Stomach (tissue), 9 donors: ENCODE data around the gene FBXW7. TPM values are rescaled to one million over a fixed set of nuclear protein-coding genes. Genes with fewer than 3 reads are reported as not detected.

ENCODE experiments used
- DNase-seq, 2 donors: peaks; one replicate each; pipeline versions ENCODE4 v3.0.0 to v3.0.0-alpha.2; 2013 to 2019
- H3K27ac ChIP-seq, 5 donors: fragments of 200-600 bp in 4 of 5; sonication (generic) in 4 of 5; one replicate each; pipeline ENCODE4 v1.5.1; 2013 to 2019; ENCODE audit warnings: mild to moderate bottlenecking in 1 of 5, moderate library complexity in 1 of 5
- H3K27me3 ChIP-seq, 3 donors: fragments of 200-600 bp; sonication (generic); one replicate each; pipeline ENCODE4 v1.5.1; 2017 to 2019; ENCODE audit warnings: mixed run types in 1 of 3
- H3K36me3 ChIP-seq, 4 donors: fragments of 200-600 bp; sonication (generic); 1 replicate in 3 of 4; 2 replicates in 1 of 4; pipeline ENCODE4 v1.5.1; 2016 to 2019
- H3K4me1 ChIP-seq, 4 donors: fragments of 200-600 bp; sonication (generic); one replicate each; pipeline ENCODE4 v1.5.1; 2016 to 2019
- H3K4me3 ChIP-seq, 4 donors: fragments of 200-600 bp; sonication (generic) in 3 of 4; one replicate each; pipeline ENCODE4 v1.5.1; 2016 to 2019; ENCODE audit warnings: mild to moderate bottlenecking in 1 of 4
- H3K9me3 ChIP-seq, 4 donors: fragments of 200-600 bp; sonication (generic); one replicate each; pipeline ENCODE4 v1.5.1; 2016 to 2019
- EP300 ChIP-seq: sonication (generic); formaldehyde crosslinking; IDR thresholded peaks from one replicate; pipeline ENCODE4 v1.6.1; 2017; ENCODE audit warnings: antibody characterized with exemption
- POLR2A ChIP-seq, 4 donors: fragments of 450-650 bp; IDR thresholded peaks; one replicate each; pipeline ENCODE4 v1.6.1; 2016; ENCODE audit warnings: antibody characterized with exemption in 4 of 4, control low read depth in 2 of 4, mild to moderate bottlenecking in 1 of 4, moderate library complexity in 1 of 4
- POLR2AphosphoS5 ChIP-seq, 3 donors: sonication (generic); formaldehyde crosslinking; IDR thresholded peaks; one replicate each; pipeline ENCODE4 v1.6.1; 2016; ENCODE audit warnings: antibody characterized with exemption in 3 of 3
- WGBS, 5 donors: extraction: QIAGEN DNeasy Blood & Tissue Kit in 3 of 5; methylation state at CpG; one replicate each; pipeline versions ENCODE4 v1.1.5 to v1.1.7; 2013 to 2018; 5-methylcytosine and 5-hydroxymethylcytosine counted together
- intact Hi-C: fragments of 100-400 bp; cut with DNase I; formaldehyde crosslinking; loops from one replicate; pipeline ENCODE4 v1.15.1; 2023; ENCODE audit warnings: low total_unique reads
- polyA plus RNA-seq, 3 donors: library from polyadenylated mRNA; stranded (reverse); fragments of 200-250 nt; gene quantifications; one replicate each; pipeline ENCODE4 v1.2.3, GENCODE V29; 2013
- total RNA-seq, 5 donors: library from RNA; depleted of rRNA; stranded (reverse); fragments of >200 nt; gene quantifications; one replicate each; pipeline versions ENCODE4 v1.1.0 to v1.2.3, GENCODE V29; 2014 to 2016
- TF ChIP-seq, protein P1 (sequence below), 7 experiments: fragments of 450-650 bp in 4 of 7; fragments of 200-600 bp in 3 of 7; sonication (generic) in 3 of 7; IDR thresholded peaks; one replicate each; pipeline ENCODE4 v1.5.1; 2016 to 2019; ENCODE audit warnings: antibody characterized with exemption in 7 of 7, control low read depth in 2 of 7, mild to moderate bottlenecking in 1 of 7
- donor health status: healthy with polysubstance abuse.
- donor health status: Bipolar disorder and iron deficiency.
- donor health status: healthy.

The FBXW7 gene
- total and polyA plus RNA-seq, 8 donors = 8.7 to 119 (median 25.1) TPM

DNA sequence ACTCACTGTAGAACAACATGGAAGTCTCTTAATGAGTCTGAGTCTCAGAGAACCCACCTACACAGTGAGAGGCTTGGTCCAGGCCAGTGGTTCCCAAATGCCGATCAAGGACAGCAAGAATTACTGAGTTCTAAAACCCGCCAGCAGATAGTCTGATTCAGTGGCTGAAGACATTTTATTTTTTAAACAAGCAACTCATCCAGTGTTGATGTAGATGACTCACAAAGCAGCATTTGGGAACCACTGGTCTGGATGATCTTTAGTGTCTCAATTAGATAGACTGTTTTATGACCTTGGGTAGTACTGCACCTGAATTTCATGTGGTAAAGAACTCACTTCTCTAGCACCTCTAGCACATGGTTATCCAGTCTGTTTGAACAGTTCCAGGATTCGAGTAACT lies 193.6 kb downstream of the FBXW7 start:
- no peak overlapping the region for H3K27ac ChIP-seq
- no peaks in the 10 kb centered on the region for H3K9me3 ChIP-seq
- H3K36me3 ChIP-seq = peaks cover 3 to 36% (median 25%) of the 10 kb centered on the region in 4 donors
- DNase-seq = no peak
- WGBS, 5 donors = 90 to 95% (median 94%) methylated on average over 3 of the region's 3 CpGs
- no peaks in the 10 kb centered on the region for H3K27me3 ChIP-seq
- H3K4me1 ChIP-seq = no peaks in the 10 kb centered on the region
- intact Hi-C loops = no loop called here
- TF ChIP-seq EP300 (no peak), POLR2A (IDR thresholded peaks at IDR 0.05) (no peak), POLR2AphosphoS5 (IDR thresholded peaks at IDR 0.05) (no peak)
- TF ChIP-seq, protein P1, sequence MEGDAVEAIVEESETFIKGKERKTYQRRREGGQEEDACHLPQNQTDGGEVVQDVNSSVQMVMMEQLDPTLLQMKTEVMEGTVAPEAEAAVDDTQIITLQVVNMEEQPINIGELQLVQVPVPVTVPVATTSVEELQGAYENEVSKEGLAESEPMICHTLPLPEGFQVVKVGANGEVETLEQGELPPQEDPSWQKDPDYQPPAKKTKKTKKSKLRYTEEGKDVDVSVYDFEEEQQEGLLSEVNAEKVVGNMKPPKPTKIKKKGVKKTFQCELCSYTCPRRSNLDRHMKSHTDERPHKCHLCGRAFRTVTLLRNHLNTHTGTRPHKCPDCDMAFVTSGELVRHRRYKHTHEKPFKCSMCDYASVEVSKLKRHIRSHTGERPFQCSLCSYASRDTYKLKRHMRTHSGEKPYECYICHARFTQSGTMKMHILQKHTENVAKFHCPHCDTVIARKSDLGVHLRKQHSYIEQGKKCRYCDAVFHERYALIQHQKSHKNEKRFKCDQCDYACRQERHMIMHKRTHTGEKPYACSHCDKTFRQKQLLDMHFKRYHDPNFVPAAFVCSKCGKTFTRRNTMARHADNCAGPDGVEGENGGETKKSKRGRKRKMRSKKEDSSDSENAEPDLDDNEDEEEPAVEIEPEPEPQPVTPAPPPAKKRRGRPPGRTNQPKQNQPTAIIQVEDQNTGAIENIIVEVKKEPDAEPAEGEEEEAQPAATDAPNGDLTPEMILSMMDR (IDR thresholded peaks at IDR 0.05) = no peak
- no peak overlapping the region for H3K4me3 ChIP-seq

DNA sequence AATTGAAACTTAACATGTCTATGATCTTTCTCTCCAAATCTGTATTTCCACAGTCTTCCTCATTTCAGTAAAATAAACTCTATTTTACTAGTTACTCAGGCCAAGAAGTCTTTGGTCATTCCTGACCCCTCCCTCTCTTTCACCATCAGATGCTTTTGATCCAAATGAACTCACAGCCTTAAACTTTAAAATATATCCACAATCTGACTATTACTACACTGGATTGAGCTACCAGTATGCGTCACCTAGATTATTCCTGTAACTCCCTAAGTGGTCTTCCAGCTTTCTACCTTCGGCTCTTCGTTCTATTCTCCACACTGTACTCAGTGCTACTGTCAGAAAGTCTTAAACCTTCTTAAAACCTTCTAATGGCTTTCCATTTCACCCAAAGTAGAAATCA lies 195.1 kb downstream of the FBXW7 start:
- H3K27me3 ChIP-seq = no peaks in the 10 kb centered on the region
- intact Hi-C loops = no loop called here
- no peaks in the 10 kb centered on the region for H3K4me1 ChIP-seq
- no peak for DNase-seq
- H3K9me3 ChIP-seq = no peaks in the 10 kb centered on the region
- TF ChIP-seq EP300 (no peak), POLR2AphosphoS5 (IDR thresholded peaks at IDR 0.05) (no peak), POLR2A (IDR thresholded peaks at IDR 0.05) (no peak)
- TF ChIP-seq, protein P1 (IDR thresholded peaks at IDR 0.05) = no peak
- no peak overlapping the region for H3K4me3 ChIP-seq
- no peak overlapping the region for H3K27ac ChIP-seq
- H3K36me3 ChIP-seq = peaks cover 0 to 25% (median 15%) of the 10 kb centered on the region in 4 donors
- WGBS, 5 donors = 97 to 99% (median 98%) methylated on average over 3 of the region's 3 CpGs

DNA sequence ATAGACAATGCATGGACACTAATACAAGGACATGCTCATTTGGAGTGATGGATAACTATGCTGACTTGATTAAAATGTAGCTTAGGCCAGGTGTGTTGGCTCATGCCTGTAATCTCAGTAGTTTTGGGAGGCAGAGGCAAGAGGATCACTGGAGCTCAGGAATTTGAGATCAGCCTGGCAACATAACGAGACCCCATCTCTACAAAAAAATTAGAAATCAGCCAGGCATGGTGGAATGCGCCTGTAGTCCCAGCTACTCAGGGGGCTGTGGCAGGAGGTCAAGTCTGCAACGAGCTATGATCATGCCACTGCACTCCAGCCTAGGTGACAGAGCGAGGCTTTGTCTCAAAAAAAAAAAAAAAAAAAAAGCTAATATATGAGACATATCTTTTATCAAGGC lies 196.3 kb downstream of the FBXW7 start:
- intact Hi-C loops = no loop called here
- 91 to 98% (median 96%) methylated on average over 4 of the region's 4 CpGs for WGBS, 5 donors
- peaks cover 0 to 20% (median 16%) of the 10 kb centered on the region in 4 donors for H3K36me3 ChIP-seq
- H3K9me3 ChIP-seq = no peaks in the 10 kb centered on the region
- H3K4me1 ChIP-seq = no peaks in the 10 kb centered on the region
- no peak overlapping the region for H3K4me3 ChIP-seq
- DNase-seq = no peak
- TF ChIP-seq EP300 = no peak
- no peak for TF ChIP-seq POLR2A (IDR thresholded peaks at IDR 0.05)
- H3K27me3 ChIP-seq = no peaks in the 10 kb centered on the region
- no peak overlapping the region for H3K27ac ChIP-seq

DNA sequence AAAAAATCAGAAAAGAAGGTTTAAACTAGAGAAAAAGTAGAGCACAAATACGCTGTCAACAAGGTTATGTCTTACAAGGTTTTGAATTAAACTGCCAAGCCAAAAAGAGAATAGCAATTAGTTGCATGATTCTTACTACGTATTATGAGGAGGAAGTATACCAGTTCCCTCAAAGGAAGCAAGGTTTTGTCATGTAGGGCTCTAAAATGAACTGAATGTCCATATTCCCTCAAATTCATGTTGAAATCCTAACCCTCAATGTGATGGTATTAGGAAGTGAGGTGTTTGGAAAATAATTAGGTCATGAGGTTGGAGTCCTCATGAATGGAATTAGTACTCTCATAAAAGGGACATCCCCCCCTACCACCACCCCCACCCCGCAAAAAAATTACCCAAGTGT lies 201.0 kb downstream of the FBXW7 start:
- Histone ChIP-seq H3K4me3 (no peak overlapping the region), H3K27me3 (no peaks in the 10 kb centered on the region), H3K27ac (no peak overlapping the region), H3K9me3 (no peaks in the 10 kb centered on the region), H3K36me3 (peaks cover 0 to 53% (median 39%) of the 10 kb centered on the region in 4 donors), H3K4me1 (no peaks in the 10 kb centered on the region)
- TF ChIP-seq POLR2A (IDR thresholded peaks at IDR 0.05) (no peak), EP300 (no peak), POLR2AphosphoS5 (IDR thresholded peaks at IDR 0.05) (no peak)
- TF ChIP-seq, protein P1 (IDR thresholded peaks at IDR 0.05) = no peak
- intact Hi-C loops = no loop called here
- 63 to 66% (median 65%) methylated on average over 3 of the region's 3 CpGs for WGBS, 5 donors
- no peak for DNase-seq

DNA sequence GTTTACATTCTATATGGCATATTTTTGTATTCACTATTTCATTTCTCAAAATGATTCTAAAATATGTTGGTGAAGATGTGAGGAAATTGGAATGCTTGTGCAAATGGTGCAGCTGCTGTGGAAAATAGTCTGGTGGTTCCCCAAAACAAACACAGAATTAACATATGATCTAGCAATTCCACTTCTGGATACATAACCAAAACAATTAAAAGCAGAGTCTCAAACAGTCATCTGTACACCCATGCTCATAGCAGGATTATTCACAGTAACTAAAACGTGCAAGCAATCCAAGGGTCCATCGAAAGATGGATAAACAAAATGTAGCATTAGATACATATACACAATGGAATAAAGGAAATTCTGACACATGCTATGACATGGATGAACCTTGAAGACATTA lies 204.8 kb downstream of the FBXW7 start:
- H3K27ac ChIP-seq = no peak overlapping the region
- H3K27me3 ChIP-seq = no peaks in the 10 kb centered on the region
- intact Hi-C loops = no loop called here
- H3K4me3 ChIP-seq = no peak overlapping the region
- DNase-seq = no peak
- H3K4me1 ChIP-seq = peaks cover 0 to 7% (median 0%) of the 10 kb centered on the region in 4 donors
- peaks cover 0 to 68% (median 56%) of the 10 kb centered on the region in 4 donors for H3K36me3 ChIP-seq
- H3K9me3 ChIP-seq = no peaks in the 10 kb centered on the region
- 74 to 92% (median 79%) methylated on average over 2 of the region's 2 CpGs for WGBS, 5 donors
- TF ChIP-seq POLR2AphosphoS5 (IDR thresholded peaks at IDR 0.05) (no peak), EP300 (no peak), POLR2A (IDR thresholded peaks at IDR 0.05) (no peak)
- TF ChIP-seq, protein P1 (IDR thresholded peaks at IDR 0.05) = no peak
